ENCODE results near the gene NBEAL2. TPM values are rescaled to one million over a fixed set of nuclear protein-coding genes. Genes with fewer than 3 reads are reported as not detected.

The NBEAL2 gene
- total RNA-seq, 4 donors from 2014 or later: 17.4 to 113 (median 33.6) TPM

- ATAC-seq (ENCODE audit: low FRiP score): no peak
- no peak for DNase-seq (ENCODE audit: low spot score)
- TF ChIP-seq CTCF (IDR thresholded peaks at IDR 0.05): no peak
Observed at GRCh38 chr3:46939578-46940445, 39.7 kb upstream of the NBEAL2 start.

- DNase-seq (ENCODE audit: low spot score) (no peak), ATAC-seq (ENCODE audit: low FRiP score) (no peak)
- TF ChIP-seq CTCF (IDR thresholded peaks at IDR 0.05): no peak
Observed at GRCh38 chr3:46942076-46942475, 37.4 kb upstream of the NBEAL2 start.

- DNase-seq (ENCODE audit: low spot score) (no peak), ATAC-seq (ENCODE audit: low FRiP score) (no peak)
- no peak for TF ChIP-seq CTCF (IDR thresholded peaks at IDR 0.05)
Observed at GRCh38 chr3:46942481-46943236, 36.8 kb upstream of the NBEAL2 start.

- no peak for ATAC-seq (ENCODE audit: low FRiP score)
- no peak for TF ChIP-seq CTCF (IDR thresholded peaks at IDR 0.05)
- DNase-seq (ENCODE audit: low spot score): no peak
Observed at GRCh38 chr3:46943237-46944187, 36.0 kb upstream of the NBEAL2 start.

GRCh38 chr3:46944191-46944590, 35.3 kb upstream of the NBEAL2 start:
- no peak for TF ChIP-seq CTCF (IDR thresholded peaks at IDR 0.05)
- ATAC-seq (ENCODE audit: low FRiP score) (no peak), DNase-seq (ENCODE audit: low spot score) (no peak)

- TF ChIP-seq CTCF (IDR thresholded peaks at IDR 0.05): no peak
- ATAC-seq (ENCODE audit: low FRiP score): no peak
- no peak for DNase-seq (ENCODE audit: low spot score)
Observed at GRCh38 chr3:46946416-46946815, 33.0 kb upstream of the NBEAL2 start.

Data from omental fat pad (tissue), 4 donors.